Hepatocyte (in vitro differentiated cells): Measurements from ENCODE around the gene ANAPC7.

Experiments
- EZH2 ChIP-seq: fragments of 200-600 bp; sonication (generic); IDR thresholded peaks from 2 replicates; pipeline ENCODE4 v1.6.1; 2016; ENCODE audit warnings: antibody characterized with exemption, mild to moderate bottlenecking, borderline replicate concordance
- TF ChIP-seq, protein P1 (sequence below): fragments of 200-600 bp; sonication (generic); IDR thresholded peaks from 2 replicates; pipeline ENCODE4 v1.5.1; 2016; ENCODE audit warnings: antibody characterized with exemption, mild to moderate bottlenecking; ENCODE audit not compliant: poor library complexity

DNA sequence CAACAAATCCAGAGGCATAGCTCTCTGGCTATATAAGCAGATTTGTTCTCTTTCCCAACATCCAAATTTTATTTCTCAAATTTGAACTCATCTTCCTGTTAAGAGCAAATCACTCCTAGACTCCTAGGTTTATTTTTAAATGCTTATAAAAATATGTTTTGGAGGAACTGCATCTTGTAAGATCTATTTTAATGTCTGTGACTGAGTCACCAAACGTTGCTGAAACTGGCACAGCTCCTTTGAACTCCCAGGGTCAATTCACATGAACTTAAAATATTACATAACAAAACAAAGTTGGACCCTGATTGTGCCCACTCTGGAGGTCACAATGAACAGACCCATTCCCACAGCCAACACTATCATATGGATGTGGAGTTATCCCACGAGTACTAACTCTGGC, 23.9 kb downstream of the ANAPC7 start:
- TF ChIP-seq, protein P1, sequence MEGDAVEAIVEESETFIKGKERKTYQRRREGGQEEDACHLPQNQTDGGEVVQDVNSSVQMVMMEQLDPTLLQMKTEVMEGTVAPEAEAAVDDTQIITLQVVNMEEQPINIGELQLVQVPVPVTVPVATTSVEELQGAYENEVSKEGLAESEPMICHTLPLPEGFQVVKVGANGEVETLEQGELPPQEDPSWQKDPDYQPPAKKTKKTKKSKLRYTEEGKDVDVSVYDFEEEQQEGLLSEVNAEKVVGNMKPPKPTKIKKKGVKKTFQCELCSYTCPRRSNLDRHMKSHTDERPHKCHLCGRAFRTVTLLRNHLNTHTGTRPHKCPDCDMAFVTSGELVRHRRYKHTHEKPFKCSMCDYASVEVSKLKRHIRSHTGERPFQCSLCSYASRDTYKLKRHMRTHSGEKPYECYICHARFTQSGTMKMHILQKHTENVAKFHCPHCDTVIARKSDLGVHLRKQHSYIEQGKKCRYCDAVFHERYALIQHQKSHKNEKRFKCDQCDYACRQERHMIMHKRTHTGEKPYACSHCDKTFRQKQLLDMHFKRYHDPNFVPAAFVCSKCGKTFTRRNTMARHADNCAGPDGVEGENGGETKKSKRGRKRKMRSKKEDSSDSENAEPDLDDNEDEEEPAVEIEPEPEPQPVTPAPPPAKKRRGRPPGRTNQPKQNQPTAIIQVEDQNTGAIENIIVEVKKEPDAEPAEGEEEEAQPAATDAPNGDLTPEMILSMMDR, result no peak
- no peak for TF ChIP-seq EZH2
